IPS-18c (cell line): Measurements from ENCODE around the gene PLCXD1.
"Not testable (repeated sequence)": the region's sequence is repeated elsewhere in the genome, so short reads cannot be mapped to it uniquely, and the experiment has no call there.

ENCODE experiments used
- H3K4me3 ChIP-seq: 2 replicates; pipeline ENCODE4 v1.7.0; 2013; ENCODE audit warnings: low read depth, mild to moderate bottlenecking, low read length, moderate library complexity; ENCODE audit not compliant: insufficient read depth
- H3K9me3 ChIP-seq: one replicate; pipeline ENCODE4 v1.6.1; 2013; ENCODE audit warnings: mild to moderate bottlenecking, low read length, moderate library complexity; ENCODE audit not compliant: control insufficient read depth, insufficient read depth

PLCXD1 gene

DNA sequence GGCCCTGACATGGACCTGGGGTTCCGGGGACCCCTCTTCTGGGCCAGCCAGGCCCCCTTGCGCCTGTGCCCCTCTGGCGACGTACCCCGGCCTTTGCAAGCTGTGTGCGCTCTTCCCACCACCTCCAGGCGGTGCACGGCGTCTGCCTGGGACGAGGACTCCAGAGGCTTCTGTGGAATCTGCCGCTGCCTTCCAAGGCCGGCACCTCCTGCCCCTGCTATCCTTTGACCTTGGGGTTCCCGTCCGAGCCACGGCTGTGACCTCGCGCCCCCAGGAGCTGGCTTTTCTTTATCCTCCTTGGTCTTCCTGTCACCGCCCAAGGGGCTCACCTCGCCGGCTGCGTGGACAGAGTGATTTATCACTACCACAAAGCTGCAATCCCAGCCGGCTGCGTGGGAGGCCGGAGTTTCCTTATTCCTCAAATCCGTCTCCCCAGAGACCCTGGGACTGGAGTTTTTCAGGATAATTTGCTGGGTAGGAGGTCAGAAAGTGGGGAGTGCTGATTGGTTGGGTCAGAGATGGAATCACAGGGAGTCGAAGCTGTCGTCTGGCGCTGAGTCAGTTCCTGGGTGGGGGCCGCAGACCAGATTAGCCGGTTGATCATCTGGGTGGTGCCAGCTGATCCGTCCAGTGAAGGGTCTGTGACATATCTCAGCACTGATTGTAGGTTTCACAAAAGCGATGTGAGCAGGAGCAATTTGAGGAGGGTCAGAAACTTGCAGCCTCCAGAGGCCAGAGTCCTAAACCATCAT, 19.8 kb upstream of the PLCXD1 start:
- no peak overlapping the region for H3K4me3 ChIP-seq
- H3K9me3 ChIP-seq: no peaks in the 10 kb centered on the region

- no peaks in the 10 kb centered on the region for H3K9me3 ChIP-seq
- no peak overlapping the region for H3K4me3 ChIP-seq
These were observed 19.2 kb upstream of the PLCXD1 start for GRCh38 chrX:261919-262352.

DNA sequence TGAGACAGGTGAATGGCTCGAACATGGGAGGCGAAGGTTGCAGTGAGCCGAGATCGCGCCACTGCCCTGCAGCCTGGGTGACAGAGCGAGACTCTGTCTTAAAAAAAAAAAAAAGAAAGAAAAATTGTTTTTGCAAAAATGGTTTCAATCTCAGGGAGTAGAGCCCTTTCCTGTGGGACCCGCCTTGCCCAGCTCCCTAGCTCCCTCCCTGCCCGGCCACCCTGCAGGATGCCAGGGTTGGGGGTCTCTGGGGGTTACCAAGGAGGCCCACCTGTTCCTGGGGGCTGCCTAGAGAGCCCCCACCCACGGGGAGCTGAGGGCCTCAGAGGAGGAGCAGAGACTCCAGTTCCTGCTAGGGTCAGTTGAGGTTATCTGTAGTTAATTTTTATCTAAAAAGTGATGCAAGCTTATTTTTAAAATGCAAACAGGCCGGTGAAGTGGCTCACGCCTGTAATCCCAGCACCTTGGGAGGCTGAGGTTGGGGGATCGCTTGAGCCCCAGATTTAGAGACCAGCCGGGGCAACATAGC, 18.7 kb upstream of the PLCXD1 start:
- H3K4me3 ChIP-seq: no peak overlapping the region

GRCh38 chrX:264006-264405, 17.2 kb upstream of the PLCXD1 start:
- H3K9me3 ChIP-seq, H3K4me3 ChIP-seq: not testable (repeated sequence)

More for the DNA sequence above, 18.7 kb upstream of the PLCXD1 start:
- no peaks in the 10 kb centered on the region for H3K9me3 ChIP-seq

DNA sequence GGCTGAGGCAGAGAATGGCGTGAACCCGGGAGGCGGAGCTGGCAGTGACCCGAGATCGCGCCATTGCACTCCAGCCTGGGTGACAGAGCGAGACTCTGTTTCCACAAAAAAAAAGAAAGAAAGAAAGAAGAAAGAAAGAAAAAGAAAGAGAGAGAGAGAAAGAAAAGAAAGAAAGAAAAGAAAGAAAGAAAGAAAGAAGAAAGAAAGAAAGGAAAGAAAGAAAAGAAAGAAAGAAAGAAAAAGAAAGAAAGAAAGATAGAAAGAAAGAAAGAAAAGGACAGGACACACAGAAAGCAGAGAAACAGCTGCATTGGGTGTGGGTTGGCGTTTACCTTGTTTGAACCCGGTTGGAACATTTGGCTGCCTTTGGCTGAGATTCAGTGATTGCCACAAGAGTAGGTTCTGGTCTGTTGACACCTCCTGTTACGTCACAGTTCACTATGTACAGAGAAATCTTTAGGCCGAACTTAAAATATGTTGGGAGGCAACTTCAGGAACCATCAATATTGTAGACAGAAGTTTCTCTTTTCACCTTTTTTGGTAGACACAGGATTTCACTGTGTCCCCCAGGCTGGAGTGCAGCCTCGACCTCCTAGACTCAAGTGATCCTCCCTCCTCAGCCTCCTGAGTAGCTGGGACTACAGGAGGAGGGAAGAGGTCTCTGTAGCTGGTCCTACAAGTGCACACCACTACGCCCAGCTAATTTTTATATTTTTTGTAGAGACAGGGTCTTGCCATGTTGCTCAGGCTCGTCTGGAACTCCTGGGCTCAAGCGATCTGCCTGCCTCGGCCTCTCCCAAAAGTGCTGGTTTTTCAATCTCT, 16.3 kb upstream of the PLCXD1 start:
- H3K4me3 ChIP-seq: no peak overlapping the region
- no peaks in the 10 kb centered on the region for H3K9me3 ChIP-seq

GRCh38 chrX:265502-265901, 15.7 kb upstream of the PLCXD1 start:
- Histone ChIP-seq H3K4me3 (no peak overlapping the region), H3K9me3 (no peaks in the 10 kb centered on the region)

- no peak overlapping the region; the same call in 1 of the 2 replicates for H3K4me3 ChIP-seq
These were observed 13.4 kb upstream of the PLCXD1 start for GRCh38 chrX:267771-268261.

DNA sequence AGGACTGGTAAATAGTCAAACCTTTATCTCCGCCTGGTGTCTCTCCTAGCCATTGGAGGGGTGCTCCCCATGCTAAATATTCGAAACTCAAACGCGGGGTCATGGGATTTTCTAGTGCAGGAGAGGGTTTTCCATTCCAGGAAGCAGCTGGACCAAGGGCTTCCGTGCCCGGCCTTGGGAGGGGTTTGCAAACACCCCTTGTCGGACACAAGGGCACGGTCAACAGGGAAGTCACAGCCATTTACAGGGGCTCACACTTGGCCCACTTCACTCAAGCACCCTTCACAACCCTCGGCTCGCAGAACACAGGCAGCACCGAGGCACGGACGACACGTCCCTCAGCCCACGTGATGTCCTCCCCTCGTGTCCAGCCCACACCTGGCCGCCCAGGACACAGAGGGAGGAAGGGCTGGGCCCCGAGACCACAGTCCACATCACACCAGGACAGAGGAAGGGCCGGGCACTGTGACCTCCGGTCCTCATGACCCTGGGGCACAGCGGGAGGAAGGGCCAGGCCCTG, 10.3 kb upstream of the PLCXD1 start:
- no peak overlapping the region for H3K4me3 ChIP-seq

More at GRCh38 chrX:267771-268261, 13.4 kb upstream of the PLCXD1 start:
- H3K9me3 ChIP-seq: no peaks in the 10 kb centered on the region

GRCh38 chrX:274904-275475, 6.2 kb upstream of the PLCXD1 start:
- peak overlapping the region; percentile 70 for H3K4me3 ChIP-seq

More for the DNA sequence above, 10.3 kb upstream of the PLCXD1 start:
- H3K9me3 ChIP-seq: no peaks in the 10 kb centered on the region

GRCh38 chrX:275476-275966, 5.7 kb upstream of the PLCXD1 start:
- H3K4me3 ChIP-seq: peak overlapping the region; percentile 70
- H3K9me3 ChIP-seq: no peaks in the 10 kb centered on the region

More at GRCh38 chrX:274904-275475, 6.2 kb upstream of the PLCXD1 start:
- no peaks in the 10 kb centered on the region for H3K9me3 ChIP-seq

DNA sequence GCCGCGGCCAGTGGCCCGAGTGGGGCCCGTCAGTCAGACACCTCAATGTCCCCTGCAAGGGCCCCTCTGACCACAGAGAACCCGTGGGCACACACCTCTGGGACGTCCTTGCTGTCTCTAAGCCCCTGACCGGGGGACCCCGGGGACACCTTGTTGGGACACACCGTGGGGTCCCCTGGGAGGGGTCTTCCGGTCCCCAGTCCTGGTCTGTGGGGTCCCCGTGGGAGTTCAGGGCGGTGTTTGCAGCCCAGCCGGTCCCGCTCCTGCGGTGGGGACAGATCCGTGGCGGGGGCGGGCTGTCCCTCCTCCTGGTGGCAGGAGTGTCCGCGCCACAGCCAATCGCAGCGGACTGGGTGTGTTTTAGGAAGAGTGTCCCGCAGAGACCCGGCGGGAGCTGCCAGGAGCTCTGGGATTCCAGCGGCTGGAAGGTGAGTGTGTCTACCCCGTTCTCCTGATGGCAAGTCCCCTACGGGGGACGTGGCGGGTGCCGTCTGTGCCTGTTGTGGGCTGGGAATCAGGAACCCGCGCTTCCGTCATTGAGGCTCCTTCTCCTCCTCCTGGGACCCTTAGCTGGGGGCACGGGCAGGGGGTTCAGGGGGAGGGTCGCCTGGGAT, 5.1 kb upstream of the PLCXD1 start:
- Histone ChIP-seq H3K9me3 (no peaks in the 10 kb centered on the region), H3K4me3 (peak overlapping the region; percentile 70)

- H3K9me3 ChIP-seq: no peaks in the 10 kb centered on the region
- H3K4me3 ChIP-seq: peak overlapping the region; percentile 70
These were observed 4.5 kb upstream of the PLCXD1 start for GRCh38 chrX:276581-277201.

DNA sequence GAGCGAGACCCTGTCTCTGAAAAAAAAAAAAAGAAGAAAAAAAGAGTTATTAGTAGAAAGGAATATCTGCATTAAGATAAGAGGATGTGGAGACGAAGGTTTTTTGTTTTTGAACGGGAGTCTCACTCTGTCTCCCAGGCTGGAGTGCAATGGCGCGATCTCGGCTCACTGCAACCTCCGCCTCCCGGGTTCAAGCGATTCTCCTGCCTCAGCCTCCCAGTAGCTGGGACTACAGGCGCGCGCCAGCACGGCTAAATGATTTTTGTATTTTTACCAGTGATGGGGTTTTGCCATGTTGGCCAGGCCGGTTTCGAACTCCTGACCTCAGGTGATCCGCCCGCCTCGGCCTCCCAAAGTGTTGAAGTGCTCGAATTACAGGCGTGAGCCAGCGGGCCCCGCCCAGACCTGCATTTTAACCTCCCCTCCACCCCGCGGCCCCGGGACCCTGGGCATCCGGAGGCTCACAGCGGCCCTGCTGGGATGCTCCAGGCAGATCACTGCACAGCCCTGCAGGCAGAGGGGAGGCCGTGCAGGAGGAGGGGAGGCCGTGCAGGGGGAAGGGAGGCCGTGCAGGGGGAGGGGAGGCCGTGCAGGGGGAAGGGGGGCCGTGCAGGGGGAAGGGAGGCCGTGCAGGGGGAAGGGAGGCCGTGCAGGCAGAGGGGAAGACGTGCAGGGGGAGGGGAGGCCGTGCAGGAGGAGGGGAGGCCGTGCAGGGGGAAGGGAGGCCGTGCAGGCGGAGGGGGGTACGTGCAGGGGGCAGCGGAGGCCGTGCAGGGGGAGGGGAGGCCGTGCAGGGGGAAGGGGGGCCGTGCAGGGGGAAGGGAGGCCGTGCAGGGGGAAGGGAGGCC, 1.2 kb upstream of the PLCXD1 start:
- not testable (repeated sequence) for H3K4me3 ChIP-seq, H3K9me3 ChIP-seq

DNA sequence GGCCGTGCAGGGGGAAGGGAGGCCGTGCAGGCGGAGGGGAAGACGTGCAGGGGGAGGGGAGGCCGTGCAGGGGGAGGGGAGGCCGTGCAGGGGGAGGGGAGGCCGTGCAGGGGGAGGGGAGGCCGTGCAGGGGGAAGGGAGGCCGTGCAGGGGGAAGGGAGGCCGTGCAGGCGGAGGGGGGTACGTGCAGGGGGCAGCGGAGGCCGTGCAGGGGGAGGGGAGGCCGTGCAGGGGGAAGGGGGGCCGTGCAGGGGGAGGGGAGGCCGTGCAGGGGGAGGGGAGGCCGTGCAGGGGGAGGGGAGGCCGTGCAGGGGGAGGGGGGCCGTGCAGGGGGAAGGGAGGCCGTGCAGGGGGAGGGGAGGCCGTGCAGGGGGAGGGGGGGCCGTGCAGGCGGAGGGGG, 459 bp upstream of the PLCXD1 start:
- H3K9me3 ChIP-seq, H3K4me3 ChIP-seq: not testable (repeated sequence)

- H3K9me3 ChIP-seq: not testable (repeated sequence)
- H3K4me3 ChIP-seq: peak overlapping the region; percentile 77
These were observed 960 bp downstream of the PLCXD1 start for GRCh38 chrX:282000-282681.
